Nasal cavity respiratory epithelium epithelial cell of viscerocranial mucosa (primary cell): ENCODE data around the gene TIGD4. TPM values are rescaled to one million over a fixed set of nuclear protein-coding genes. Genes with fewer than 3 reads are reported as not detected.

ENCODE experiments used
- total RNA-seq: library from RNA; depleted of rRNA; stranded (reverse); fragments of >200 nt; gene quantifications from 2 replicates; pipeline ENCODE4 v1.2.3, GENCODE V29; 2014

The TIGD4 gene
- total RNA-seq: under 0.01 and 0.28 TPM in 2 replicates

DNA sequence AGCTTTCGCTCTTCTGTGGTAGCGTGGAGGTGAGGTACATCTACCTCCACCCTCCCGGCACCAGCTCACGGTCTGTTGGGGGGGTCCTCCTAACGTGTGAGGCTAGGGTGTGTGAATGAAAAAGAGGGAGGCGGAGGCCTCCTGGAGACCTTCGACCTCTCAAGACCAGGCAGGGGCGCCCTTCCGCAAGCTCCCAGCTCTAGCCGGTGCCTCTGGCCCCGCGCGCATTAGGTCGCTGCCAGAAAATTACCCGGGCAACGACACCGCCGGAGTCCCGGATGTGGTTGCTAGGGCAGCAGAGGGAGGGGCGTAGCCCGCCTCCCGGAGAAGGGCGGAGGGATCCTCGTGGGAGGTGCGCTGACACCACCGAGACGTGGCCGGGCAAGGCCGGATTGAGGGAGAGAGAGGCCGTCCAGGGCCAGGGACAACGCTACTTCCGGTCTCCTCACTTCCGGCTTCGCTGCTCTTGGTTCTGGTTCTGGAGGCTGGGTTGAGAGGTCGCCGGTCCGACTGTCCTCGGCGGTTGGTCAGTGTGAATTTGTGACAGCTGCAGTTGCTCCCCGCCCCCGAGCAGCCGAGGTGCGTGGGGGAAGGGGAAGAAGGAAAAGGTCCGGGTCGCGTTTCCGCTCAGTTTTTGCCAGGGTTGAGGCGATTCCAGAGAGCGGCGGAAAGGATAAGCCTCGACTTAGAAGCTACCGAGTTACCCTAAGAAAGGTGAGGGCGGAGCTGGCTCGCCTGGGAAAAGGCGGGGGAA lies at the start of gene TIGD4, which contains the start of gene ARFIP1:
TSS of gene TIGD4 (minus strand) at position 218 of the 754 bp plus-strand sequence. CDS start 8,726 bp downstream, outside the sequence.
TSS of gene ARFIP1 (plus strand) at position 442 of the 754 bp plus-strand sequence. CDS start 49,680 bp downstream, outside the sequence.

Other genes starting within 250 kb of the TIGD4 start
- gene FBXW7, start 243.6 kb downstream of the TIGD4 start, total RNA-seq: 98.4 and 145 TPM in 2 replicates
- gene TMEM154, start 99.7 kb downstream of the TIGD4 start, total RNA-seq: 23.6 and 30.8 TPM in 2 replicates
- 48.4 and 49.9 TPM in 2 replicates for gene ARFIP1, start 224 bp upstream of the TIGD4 start, total RNA-seq
- gene FHDC1, start 156.6 kb upstream of the TIGD4 start, total RNA-seq: 1.7 and 11.4 TPM in 2 replicates